ENCODE measurements around the gene RASSF3. TPM values are rescaled to one million over a fixed set of nuclear protein-coding genes. Genes with fewer than 3 reads are reported as not detected.

RASSF3 gene
- total RNA-seq, 4 donors from 2014 or later: 149 to 332 (median 182) TPM

DNA sequence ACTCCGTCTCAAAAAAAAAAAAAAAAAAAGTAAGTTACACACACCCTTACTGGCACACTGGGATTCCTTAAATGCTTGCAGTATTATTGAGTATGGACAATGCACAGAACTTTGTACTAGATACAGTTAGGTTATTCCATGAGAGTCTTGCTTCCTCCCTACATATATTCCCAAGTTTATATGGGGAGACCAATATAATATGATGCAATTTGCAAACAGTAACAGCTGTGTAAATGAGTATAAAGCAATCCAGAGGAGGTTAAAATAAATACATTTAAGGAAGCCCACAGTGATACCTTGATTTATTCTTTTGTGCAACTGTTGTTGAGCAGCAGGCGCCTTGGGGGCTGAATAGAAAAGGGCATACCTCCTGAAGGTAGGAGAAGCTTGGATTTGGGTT is 26.6 kb downstream of the RASSF3 start:
- Histone ChIP-seq H3K4me1 (peaks cover 0 to 77% (median 7%) of the 10 kb centered on the region in 3 donors), H3K36me3 (no peaks in the 10 kb centered on the region), H3K9me3 (no peaks in the 10 kb centered on the region), H3K4me3 (no peak overlapping the region), H3K27ac (peak overlapping the region in 2 of 4 donors; percentile 25 to 54), H3K27me3 (no peaks in the 10 kb centered on the region)
- TF ChIP-seq POLR2AphosphoS5 (IDR thresholded peaks at IDR 0.05): no peak
- TF ChIP-seq EP300 (IDR thresholded peaks at IDR 0.05): no peak
- no peak for TF ChIP-seq POLR2A (IDR thresholded peaks at IDR 0.05)
- no peak for TF ChIP-seq CTCF (IDR thresholded peaks at IDR 0.05)
- WGBS, 2 donors (ENCODE audit: low coverage in 1 of 2): 67 to 100% methylated on average over 1 to 2 of the region's 2 CpGs
- ATAC-seq: no peak

- no peaks in the 10 kb centered on the region for H3K36me3 ChIP-seq
- no peak overlapping the region for H3K27ac ChIP-seq
- H3K27me3 ChIP-seq: no peaks in the 10 kb centered on the region
- peaks cover 0 to 61% (median 0%) of the 10 kb centered on the region in 3 donors for H3K4me1 ChIP-seq
- 100% methylated on average over 1 of the region's 1 CpG for WGBS, 2 donors (ENCODE audit: low coverage in 1 of 2)
- no peaks in the 10 kb centered on the region for H3K9me3 ChIP-seq
- TF ChIP-seq CTCF (IDR thresholded peaks at IDR 0.05) (no peak), POLR2AphosphoS5 (IDR thresholded peaks at IDR 0.05) (no peak), POLR2A (IDR thresholded peaks at IDR 0.05) (no peak), EP300 (IDR thresholded peaks at IDR 0.05) (no peak)
- no peak overlapping the region for H3K4me3 ChIP-seq
- ATAC-seq: no peak
These were observed 29.2 kb downstream of the RASSF3 start for GRCh38 chr12:64639466-64639865.

DNA sequence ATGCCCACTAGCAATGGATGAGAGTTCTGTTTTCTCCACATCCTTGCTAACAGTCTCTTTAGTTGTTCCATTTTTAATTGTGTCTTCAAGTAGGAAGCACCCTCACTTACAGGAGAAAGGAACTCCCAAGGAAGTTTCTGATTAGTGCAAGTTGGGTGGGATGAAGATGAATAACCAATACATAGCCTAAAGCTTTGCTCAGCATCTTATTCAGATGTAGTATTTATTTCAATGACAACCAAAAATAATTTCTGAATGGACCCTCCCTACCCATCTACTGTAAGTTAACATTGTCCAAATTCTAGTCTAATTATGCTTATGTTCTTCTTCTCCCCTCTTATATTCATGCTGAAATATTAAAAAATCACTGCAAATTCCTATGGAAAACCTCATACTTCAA is 36.0 kb downstream of the RASSF3 start:
- peak overlapping the region in 1 of 4 donors; percentile 21 for H3K27ac ChIP-seq
- TF ChIP-seq POLR2A (IDR thresholded peaks at IDR 0.05): no peak
- TF ChIP-seq POLR2AphosphoS5 (IDR thresholded peaks at IDR 0.05): no peak
- TF ChIP-seq EP300 (IDR thresholded peaks at IDR 0.05): no peak
- TF ChIP-seq CTCF (IDR thresholded peaks at IDR 0.05): no peak
- no peaks in the 10 kb centered on the region for H3K27me3 ChIP-seq
- no peak for ATAC-seq
- H3K4me3 ChIP-seq: no peak overlapping the region
- peaks cover 0 to 77% (median 9%) of the 10 kb centered on the region in 3 donors for H3K4me1 ChIP-seq
- H3K9me3 ChIP-seq: no peaks in the 10 kb centered on the region
- no peaks in the 10 kb centered on the region for H3K36me3 ChIP-seq

- Histone ChIP-seq H3K36me3 (no peaks in the 10 kb centered on the region), H3K9me3 (no peaks in the 10 kb centered on the region), H3K27ac (peak overlapping the region in 3 of 4 donors; percentile 39 to 80 (median 59)), H3K4me3 (no peak overlapping the region), H3K27me3 (no peaks in the 10 kb centered on the region), H3K4me1 (peaks cover 0 to 98% (median 12%) of the 10 kb centered on the region in 3 donors)
- no peak for ATAC-seq
- 43 to 53% methylated on average over 1 to 5 of the region's 6 CpGs for WGBS, 2 donors (ENCODE audit: low coverage in 1 of 2)
- TF ChIP-seq CTCF (IDR thresholded peaks at IDR 0.05): no peak
- no peak for TF ChIP-seq POLR2A (IDR thresholded peaks at IDR 0.05)
- TF ChIP-seq POLR2AphosphoS5 (IDR thresholded peaks at IDR 0.05): no peak
- no peak for TF ChIP-seq EP300 (IDR thresholded peaks at IDR 0.05)
These were observed 39.2 kb downstream of the RASSF3 start for GRCh38 chr12:64649487-64649886.

DNA sequence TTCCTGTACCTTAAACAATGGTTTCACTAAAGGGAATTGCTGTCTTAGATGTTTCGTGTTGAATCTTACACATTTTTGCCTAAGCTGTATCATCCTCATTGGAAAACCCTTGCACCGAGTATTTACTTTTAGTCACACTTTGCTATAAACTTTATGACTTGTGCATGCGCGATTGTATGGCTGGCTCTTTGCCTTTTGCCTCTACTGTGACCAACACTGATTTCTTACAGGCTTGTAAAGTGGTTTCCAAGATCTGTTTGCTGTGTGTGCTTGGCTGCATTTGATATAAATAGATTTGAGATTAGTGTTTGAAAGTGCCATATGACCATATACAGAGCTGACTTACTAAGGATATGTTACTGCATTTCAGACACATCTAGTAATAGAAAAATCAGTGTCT is 40.5 kb downstream of the RASSF3 start:
- Histone ChIP-seq H3K4me3 (no peak overlapping the region), H3K27ac (peak overlapping the region in 2 of 4 donors; percentile 59 to 80), H3K9me3 (no peaks in the 10 kb centered on the region), H3K36me3 (no peaks in the 10 kb centered on the region), H3K4me1 (peaks cover 0 to 97% (median 7%) of the 10 kb centered on the region in 3 donors), H3K27me3 (no peaks in the 10 kb centered on the region)
- no peak for TF ChIP-seq EP300 (IDR thresholded peaks at IDR 0.05)
- TF ChIP-seq CTCF (IDR thresholded peaks at IDR 0.05): no peak
- no peak for TF ChIP-seq POLR2AphosphoS5 (IDR thresholded peaks at IDR 0.05)
- TF ChIP-seq POLR2A (IDR thresholded peaks at IDR 0.05): no peak
- WGBS, 2 donors (ENCODE audit: low coverage in 1 of 2): 21 to 33% methylated on average over 4 of the region's 4 CpGs
- ATAC-seq: no peak

Data from gastroesophageal sphincter (tissue), 4 donors.